Measurements from ENCODE around the gene SRCIN1.

Gene SRCIN1

GRCh38 chr17:38598995-38599394 lies 6.8 kb downstream of the SRCIN1 start:
- DNase-seq = no peak

GRCh38 chr17:38598536-38598935 lies 7.2 kb downstream of the SRCIN1 start:
- peak; percentile 80 for DNase-seq

DNA sequence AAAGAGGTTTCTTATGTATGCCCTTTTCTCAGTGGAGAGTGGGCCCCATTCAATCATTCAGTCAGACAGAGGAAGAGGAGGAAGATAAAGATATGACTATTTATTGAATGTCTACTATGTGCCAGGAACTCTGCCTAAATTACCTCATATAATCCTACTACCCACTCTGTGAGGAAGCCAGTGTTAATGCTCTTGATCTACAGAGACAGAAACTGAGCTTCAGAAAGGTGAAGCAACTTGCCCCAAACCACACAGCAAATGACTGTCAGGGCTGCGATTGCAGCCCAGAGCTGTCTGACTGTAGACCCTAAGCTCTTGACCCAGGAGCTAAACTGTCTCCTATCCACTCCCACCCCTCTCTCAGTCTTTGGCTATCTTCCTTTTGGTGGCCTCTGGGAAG lies 8.4 kb downstream of the SRCIN1 start:
- no peak for DNase-seq

DNA sequence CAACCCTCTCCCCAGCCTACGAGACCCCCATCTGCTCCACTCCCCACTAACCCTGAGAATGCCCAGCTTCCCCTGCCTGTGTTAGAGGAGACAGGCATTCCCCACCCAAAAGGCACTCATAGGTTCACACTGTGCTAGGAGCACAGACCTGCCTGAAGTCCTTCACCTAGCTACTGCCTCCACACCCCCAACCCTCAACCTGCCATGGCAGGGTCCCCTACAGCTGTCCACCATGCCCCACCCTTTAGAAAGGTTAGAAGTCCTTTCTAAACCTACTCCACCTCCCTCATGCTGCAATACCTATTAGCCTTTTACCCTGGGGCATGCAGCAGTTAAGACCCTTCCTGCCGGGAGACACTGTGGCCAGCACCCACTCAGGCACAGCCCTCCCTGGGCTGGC lies 9.1 kb downstream of the SRCIN1 start:
- no peak for DNase-seq

GRCh38 chr17:38595892-38596291 lies 9.9 kb downstream of the SRCIN1 start:
- no peak for DNase-seq

- DNase-seq = no peak
Observed at GRCh38 chr17:38594152-38594551, 11.6 kb downstream of the SRCIN1 start.

- DNase-seq = no peak
Observed at GRCh38 chr17:38592487-38592886, 13.3 kb downstream of the SRCIN1 start.

DNA sequence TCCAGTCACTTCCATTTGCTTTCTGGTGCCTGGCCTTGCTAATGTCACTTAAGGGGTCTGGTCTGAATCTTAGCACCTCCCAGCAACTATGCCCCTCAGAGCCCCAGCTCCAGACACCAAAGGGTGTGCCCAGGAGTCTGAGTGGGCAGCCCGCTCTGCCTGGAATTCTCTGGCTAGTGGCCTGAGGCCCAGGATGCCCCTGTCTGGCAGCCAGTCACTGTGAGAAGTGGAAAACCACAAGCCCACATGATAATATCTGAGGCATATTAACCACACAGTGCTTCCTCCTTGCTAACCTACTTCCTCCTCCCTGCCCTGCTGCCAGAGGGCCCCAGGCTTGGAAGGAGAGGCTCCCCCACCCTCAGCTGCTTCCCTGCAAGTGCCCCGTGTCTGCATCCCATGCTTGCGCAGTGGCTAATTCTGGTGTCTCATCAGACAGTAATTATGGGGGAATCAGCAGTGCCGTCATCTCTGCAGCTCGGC lies 14.0 kb downstream of the SRCIN1 start:
- no peak for DNase-seq

DNA sequence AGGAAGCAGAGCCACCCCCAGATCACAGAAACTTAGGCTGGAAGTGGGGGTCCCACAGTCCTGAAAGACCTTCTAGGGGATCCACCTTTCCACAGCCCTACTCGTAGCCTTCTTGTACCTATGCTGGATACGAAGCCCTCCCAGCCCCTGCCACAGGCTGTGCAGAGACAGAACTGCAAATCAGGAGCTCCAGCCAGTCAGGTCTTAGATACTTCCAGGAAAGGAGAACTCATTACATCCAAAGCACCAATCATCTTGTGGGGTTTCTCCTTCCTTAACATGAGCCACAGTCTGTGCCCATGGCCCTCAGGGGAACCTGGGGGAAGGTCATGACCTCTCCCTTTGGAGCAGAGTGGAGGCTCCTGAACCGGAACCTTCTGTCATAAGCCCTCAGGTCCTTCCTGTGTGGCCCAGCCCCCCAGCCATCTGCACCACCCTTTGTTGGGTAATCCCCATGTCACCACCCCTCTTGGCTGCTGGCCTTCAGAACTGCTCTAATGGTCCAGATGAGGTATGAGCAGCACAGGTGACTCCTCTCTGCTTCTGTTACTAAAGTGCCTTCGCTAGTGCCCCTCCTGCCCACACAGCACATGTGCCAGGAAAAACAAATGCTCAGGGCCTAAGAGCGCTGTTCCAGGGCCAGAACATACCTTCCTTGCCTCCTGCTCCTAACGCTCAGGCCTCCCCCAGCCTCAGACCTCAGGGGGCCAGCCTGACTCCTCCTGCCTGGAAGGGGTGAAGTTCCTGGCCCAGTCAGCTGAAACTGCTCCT lies 14.6 kb downstream of the SRCIN1 start:
- DNase-seq = peak; percentile 40

DNA sequence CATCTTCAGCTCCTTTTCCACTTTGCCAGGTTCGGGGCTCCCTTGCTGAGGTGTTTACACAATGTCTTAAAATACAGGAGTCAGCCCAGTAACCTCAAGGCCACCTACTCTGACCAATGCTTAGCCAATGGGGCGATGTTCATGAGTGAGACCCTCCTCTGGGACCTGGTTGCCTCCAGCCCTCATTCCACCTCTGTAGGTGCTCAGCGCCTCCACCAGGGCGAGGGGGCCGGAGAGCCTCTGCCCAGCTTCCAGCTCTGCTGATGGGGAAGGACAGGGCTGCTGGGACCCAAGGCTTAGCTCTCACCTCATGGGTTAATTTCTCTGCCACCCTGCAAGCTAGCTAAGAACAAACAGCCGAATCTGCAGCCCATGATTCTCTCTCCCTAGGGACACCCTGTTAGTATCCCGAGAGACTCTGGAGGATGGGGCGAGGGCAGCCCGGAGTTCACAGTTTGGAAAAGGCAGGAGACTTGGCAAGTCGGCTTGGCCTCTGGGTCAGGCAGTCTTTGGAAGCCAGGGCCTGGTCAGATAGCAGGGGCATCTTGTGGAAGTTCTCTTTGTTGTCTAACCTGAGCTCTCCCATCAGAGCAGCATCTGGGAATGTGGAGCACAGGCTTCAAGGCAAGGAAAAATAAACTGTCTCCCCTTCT lies 16.2 kb downstream of the SRCIN1 start:
- DNase-seq = no peak

DNA sequence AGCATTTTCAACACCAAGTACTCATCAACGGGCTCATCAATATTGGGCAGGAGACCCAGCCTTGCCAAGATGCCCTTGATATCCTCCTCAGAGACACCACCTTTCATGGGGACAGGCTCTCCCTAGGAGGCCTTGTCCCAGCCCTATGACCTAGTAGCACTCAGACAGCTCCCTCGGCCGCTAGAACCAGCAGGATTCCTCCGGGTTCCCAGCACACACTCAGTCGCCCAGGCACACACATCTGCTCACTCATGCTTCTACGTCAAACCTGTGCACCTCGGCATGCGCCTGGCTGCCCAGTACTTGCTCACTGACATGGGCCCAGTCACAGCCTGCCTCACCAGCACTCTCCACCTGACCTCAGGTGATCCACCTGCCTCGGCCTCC lies 17.0 kb downstream of the SRCIN1 start:
- DNase-seq = no peak

- DNase-seq = peak; percentile 66
Observed at GRCh38 chr17:38587947-38588787, 17.6 kb downstream of the SRCIN1 start.

DNA sequence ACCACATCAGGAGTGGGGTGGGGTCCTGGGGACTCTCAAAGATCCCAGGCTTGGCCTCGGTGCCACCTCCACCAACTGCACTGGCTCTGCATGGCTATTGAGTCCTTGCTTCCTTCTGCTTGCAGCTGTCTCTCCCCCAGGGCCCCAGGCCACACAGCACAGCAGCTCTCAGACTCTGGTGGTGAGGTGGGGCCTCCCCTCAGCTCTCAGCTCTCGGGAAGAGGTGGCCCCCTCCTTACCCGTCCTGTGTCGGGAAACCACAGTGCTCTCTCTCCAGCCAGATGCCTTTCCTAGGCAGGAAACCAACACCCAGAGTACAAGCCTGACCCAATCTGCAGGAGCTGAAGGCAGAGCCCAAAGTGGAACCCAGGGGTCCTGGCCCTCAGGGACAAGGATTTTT lies 18.5 kb downstream of the SRCIN1 start:
- no peak for DNase-seq

DNA sequence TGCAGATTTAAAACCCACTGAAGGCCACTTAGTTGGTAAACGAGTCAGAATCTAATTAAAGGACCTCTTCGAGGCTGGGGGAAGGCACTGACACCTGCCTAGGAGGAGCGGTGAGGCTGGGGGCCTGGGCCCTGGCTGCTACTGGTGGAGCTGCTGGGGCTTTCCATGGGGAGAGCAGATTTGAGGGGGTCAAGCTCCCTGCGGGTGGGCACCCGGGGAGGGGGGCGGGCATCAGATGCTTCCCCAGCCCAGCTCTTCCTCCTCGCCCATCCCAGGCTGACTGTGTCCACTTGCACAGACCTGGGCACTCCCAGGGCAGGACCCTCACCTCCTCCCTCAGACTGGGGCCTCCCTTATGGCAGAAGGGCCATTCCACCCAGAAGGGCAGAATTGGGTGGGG lies 19.0 kb downstream of the SRCIN1 start:
- DNase-seq = no peak

DNA sequence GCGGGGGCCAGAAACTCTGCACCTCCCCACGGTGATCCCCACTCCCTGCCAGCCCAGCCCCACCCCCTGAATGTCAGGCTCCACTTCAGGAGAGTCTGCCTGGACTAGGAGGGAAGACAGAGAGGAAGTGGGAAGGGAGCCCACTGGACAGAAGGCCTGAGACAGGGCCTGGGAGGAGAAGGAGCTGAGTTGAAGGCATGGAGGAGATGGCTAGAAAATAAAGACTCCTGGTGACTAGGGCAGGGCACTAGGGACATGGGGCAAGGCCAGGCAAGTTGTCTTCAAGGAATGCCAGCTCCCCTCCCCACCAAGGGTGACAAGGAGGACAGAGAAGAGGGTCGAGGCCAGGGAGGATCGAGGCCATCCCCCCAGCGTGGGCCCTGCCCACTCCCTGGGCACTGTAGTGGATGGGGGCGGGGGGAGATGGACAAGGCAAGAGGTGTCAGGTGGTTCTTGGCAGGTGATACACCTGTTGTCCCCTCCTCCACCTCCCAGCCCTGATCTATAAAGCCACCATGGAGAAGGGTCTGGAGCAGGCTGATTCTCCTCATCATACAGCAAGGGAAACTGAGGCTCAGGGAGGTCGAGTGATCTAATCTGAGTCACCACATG lies 19.7 kb downstream of the SRCIN1 start:
- no peak for DNase-seq

GRCh38 chr17:38585056-38585917 lies 20.5 kb downstream of the SRCIN1 start:
- no peak for DNase-seq

DNA sequence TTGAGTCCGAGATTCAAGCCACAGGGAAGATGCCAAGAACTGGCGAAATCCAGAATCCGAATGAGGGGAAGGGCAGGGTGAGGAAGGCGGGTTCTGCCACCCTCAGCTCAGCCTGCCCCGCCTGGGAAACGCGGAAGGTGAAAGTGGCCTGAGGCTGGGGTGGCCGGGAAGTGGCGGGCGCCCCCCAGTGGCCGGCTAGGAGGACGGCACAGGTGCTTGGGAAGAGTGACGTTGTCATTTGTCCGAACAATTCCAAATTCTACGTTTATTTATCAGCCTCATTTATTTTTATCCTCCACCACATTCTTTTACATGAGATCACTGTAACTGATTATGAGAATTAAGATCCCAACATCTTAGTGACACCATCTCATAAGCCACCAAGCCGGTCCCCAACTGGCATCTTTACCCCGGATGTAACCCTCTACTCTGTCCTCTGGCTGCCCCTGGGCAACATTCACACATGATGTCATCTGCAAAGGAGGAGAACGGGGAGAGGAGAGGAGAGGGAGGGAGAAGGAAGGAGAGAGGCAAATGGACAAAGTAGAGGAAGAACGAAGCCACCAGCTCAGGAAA lies 21.3 kb downstream of the SRCIN1 start:
- DNase-seq = no peak

DNA sequence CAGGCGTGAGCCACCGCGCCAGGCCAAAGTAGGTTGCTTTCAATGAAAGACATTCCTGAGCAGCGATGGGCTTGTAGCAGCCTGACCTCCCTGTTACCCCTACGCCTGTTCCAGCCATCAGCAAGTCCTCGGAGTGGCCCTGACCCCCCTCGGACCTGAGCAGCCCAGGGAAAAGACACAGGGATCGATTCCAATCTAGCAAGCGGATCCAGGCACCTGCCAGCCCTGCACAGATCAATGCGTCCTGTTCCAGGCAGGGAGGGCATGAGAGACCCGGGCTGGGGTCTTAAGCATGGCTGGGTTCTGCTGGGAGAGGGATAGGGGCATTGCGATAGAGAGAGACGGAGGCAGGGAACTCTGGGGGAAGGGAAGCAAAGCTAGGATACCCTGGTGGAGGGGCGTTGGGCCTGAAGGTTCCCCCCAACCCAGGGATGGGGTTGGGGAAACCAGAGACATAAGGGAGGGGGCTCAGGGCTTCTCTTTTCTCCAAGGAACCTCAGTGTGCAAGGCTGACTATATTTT lies 21.9 kb downstream of the SRCIN1 start:
- no peak for DNase-seq

DNA sequence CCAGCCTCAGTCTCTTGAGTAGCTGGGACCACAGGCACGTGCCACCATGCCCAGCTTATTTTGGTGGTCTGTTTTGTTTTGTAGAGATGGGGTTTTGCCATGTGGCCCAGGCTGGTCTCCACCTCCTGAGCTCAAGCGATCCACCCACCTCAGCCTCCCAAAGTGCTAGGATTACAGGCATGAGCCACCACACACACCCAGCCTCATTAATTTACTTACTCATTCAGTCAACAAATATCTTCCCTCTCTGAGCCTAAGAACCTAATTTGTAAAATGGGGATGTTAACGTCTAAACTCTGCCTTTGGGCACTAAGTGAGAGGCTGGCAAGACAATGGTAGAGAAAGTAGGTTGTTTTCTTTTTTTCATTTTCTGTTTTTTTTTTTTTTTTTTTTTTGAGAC lies 22.6 kb downstream of the SRCIN1 start:
- no peak for DNase-seq

DNA sequence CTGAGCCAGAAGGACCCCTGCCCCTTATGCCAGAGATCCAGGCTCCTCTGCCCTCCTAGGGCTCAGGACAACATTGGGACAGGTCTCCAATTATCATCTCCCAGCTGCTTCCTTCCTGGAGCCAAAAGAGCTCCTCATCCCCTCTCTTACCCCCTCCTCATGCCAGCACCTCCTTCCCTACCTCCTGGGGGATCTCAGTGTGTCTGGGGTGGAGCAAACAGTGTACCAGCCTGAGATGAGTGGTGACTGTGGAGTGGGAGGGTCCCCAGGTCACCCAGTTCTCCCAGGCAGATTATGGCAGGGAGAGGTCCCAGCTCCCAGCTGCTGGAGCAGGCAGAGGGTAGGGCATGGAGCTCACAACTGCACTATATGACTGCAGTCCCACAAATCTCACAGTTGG lies 23.7 kb downstream of the SRCIN1 start:
- DNase-seq = no peak

GRCh38 chr17:38579934-38580333 lies 25.8 kb downstream of the SRCIN1 start:
- no peak for DNase-seq

GRCh38 chr17:38579083-38579480 lies 26.7 kb downstream of the SRCIN1 start:
- no peak for DNase-seq
